HG03097 (cell line): Measurements from ENCODE around the gene KAZN.
"Not testable (repeated sequence)": the region's sequence is repeated elsewhere in the genome, so short reads cannot be mapped to it uniquely, and the experiment has no call there.

Source experiments
- ATAC-seq: cut with Tn5 transposase; IDR thresholded peaks from one replicate; pipeline ENCODE4 v1.9.1; 2021; ENCODE audit not compliant: unreplicated experiment, low FRiP score

The KAZN gene

DNA sequence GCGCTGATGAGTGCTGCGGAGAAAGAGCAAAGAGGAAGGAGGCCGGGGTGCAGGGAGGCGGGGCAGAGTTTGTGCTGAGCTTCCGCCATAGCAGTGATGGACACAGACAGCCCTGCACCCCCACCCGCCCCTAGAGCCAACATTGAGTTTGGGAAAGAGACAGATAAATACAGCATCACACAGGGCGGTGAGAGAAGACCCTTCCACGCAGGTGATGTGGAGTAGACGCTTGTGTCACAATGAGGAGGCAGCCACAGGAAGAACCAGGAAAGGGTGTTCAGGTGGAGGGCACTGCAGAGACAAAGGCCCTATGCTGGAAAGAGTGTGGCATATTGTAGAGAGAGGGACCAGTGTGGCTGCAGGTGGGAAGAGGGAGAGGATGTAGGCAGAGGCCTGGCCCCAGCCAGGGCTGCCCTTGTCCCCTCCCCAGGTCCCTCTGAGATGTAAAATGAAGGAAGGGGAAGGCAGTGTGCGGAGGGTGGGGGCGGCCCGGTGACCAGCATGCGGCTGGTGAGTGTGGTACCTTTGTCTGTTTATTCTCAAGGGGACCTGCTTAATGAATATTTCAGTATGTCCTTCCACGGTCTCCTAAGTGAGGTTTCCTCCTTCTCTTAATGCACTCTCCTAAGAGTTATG lies 360.7 kb downstream of the KAZN start:
- no peak for ATAC-seq

DNA sequence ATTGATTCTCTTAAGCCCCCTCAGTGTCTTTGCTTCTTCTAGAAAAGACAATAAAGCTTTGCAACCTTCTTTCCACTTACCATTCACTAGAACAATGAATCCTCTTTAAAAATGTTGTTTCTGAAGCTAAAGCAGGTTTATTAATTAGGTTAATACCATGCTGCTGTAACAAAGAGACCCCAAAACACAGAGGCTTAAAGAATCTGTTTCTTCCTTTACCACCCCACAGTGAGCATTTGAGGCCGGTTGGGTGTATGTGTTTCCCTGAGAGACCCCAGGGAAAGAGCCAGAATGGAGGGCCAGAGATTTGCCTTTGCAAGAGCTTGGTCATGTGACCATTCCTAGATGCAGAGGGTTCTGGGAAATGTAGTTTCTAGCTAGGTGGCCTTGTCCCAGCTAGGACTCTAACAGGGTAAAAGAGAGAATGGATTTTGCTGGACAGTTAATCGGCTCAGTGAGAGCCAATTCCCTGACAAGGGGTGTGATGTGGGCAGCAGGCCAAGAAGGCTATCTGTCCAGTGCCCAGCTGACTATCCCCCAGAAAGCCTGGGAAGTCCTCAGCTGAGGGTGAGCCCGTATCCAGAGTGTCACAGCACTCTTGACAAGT lies 363.3 kb downstream of the KAZN start:
- no peak for ATAC-seq

- no peak for ATAC-seq
Observed at GRCh38 chr1:14962407-14962806, 363.9 kb downstream of the KAZN start.

GRCh38 chr1:14963791-14964710 lies 365.6 kb downstream of the KAZN start:
- not testable (repeated sequence) for ATAC-seq

- no peak for ATAC-seq
Observed at GRCh38 chr1:14964711-14965055, 366.2 kb downstream of the KAZN start.

GRCh38 chr1:14968251-14968851 lies 369.9 kb downstream of the KAZN start:
- no peak for ATAC-seq

DNA sequence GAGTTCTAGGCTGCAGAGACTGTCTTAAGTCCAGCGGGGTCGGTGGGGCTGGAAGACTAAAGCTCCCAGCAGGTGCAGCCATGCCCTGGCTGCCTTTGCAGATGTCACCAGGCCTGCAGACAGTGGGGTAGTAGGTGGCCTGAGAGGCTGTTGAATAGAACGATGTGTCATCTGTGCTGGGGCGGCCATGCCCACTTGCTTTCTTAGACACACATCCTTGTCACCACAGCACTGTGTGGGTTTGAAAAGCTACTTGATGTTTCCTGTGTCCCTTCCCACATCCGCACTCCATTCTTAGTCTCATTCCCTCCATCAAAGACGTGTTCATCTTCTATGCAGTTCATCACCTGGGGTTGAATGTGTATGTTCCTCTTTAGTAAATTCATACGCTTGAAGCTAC lies 370.5 kb downstream of the KAZN start:
- no peak for ATAC-seq

- ATAC-seq, result no peak
Observed at GRCh38 chr1:14970115-14970798, 371.8 kb downstream of the KAZN start.

- no peak for ATAC-seq
Observed at GRCh38 chr1:14970799-14971141, 372.3 kb downstream of the KAZN start.

DNA sequence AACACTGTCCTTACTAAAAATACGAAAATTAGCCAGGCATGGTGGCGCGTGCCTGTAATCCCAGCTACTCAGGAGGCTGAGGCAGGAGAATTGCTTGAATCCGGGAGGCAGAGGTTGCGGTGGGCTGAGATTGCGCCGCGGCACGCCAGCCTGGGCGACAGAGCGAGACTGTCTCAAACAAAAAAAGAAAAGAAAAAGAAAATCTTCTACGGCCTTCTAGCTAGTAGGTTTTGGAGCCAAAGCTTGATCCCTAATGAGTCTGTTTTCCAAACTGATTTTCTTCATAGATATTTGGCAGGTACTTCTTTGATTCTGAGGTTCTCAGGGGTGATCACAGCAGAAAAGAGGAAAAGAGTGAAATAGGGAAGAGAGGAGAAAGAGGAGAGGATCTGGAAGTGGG lies 372.7 kb downstream of the KAZN start:
- ATAC-seq, result no peak

GRCh38 chr1:14972107-14972506 lies 373.6 kb downstream of the KAZN start:
- no peak for ATAC-seq

- ATAC-seq, result no peak
Observed at GRCh38 chr1:14973773-14974172, 375.3 kb downstream of the KAZN start.

DNA sequence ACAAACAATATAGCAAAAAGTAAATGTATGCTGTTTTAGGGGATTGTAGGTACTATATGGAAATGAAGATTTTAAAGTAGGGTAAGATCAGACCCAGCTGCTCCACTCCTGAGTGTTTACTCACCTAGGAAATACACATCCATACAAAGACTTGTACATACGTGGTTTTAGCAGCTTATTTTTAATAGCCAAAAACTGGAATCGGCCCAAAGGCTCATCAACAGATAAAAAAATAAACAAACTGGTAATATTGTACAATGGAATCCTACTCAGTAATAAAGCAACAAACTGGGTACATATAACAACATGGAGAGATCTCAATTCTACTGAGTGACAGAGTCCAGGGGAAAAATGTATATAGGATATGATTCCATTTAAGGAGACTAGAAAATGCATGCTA lies 375.9 kb downstream of the KAZN start:
- no peak for ATAC-seq

GRCh38 chr1:14975119-14975518 lies 376.6 kb downstream of the KAZN start:
- ATAC-seq, result no peak

DNA sequence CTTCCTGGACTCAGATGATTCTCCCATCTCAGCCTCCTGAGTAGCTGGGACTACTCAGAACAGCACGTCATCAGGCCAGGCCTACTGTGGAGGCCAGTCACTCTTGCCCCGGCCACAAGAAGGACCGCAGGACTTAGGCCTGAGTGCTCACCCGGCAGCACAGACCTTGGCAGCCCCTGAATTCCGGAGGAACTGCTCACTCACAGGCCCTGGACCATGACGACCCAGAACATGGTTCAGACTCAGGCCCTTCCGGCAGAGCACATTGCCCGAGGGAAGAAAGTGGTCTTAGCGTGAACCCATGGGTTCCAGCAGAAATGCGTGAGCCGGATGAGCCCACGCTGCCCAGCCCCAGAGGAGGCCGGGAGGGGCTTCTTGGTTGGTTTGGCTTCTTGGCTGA lies 377.8 kb downstream of the KAZN start:
- no peak for ATAC-seq

- no peak for ATAC-seq
Observed at GRCh38 chr1:14977338-14977931, 378.9 kb downstream of the KAZN start.

GRCh38 chr1:14980621-14981218 lies 382.2 kb downstream of the KAZN start:
- no peak for ATAC-seq

DNA sequence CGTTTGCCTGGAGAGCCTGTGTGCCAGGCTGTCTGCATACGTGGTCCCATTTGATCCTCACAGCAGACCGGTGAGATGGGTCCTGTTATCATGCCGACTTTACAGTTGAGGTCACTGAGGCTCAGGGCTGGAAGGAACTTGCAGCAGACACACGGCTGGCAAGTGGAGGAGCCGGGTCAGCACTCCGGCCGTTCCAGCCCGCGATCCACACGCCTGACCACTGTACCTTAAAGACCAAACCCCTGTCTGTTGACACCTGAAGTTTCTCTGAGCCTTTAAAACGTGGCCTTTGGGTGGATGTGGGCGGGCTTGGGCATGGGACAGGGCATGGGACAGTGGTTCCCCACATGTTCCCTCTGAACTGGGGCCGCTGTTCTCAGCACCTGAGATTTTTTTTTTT lies 383.5 kb downstream of the KAZN start:
- ATAC-seq, result no peak

- no peak for ATAC-seq
Observed at GRCh38 chr1:14983277-14983676, 384.8 kb downstream of the KAZN start.

GRCh38 chr1:14986168-14986567 lies 387.7 kb downstream of the KAZN start:
- ATAC-seq, result no peak
